Activated CD8-positive, alpha-beta memory T cell treated with anti-CD3 and anti-CD28 coated beads for 24 hours (primary cell): Measurements from ENCODE around the gene TMEM45B.
"Not testable (repeated sequence)": the region's sequence is repeated elsewhere in the genome, so short reads cannot be mapped to it uniquely, and the experiment has no call there.

Source experiments
- DNase-seq: peaks from one replicate; pipeline ENCODE4 v3.0.0-alpha.2; 2020

The TMEM45B gene

GRCh38 chr11:129853518-129854231, 38.0 kb downstream of the TMEM45B start:
- peak; percentile 55 for DNase-seq

- no peak for DNase-seq
These were observed 38.7 kb downstream of the TMEM45B start for GRCh38 chr11:129854232-129854805.

GRCh38 chr11:129855086-129855485, 39.4 kb downstream of the TMEM45B start:
- DNase-seq = peak; percentile 47

- DNase-seq = peak; percentile 17
These were observed 40.4 kb downstream of the TMEM45B start for GRCh38 chr11:129856036-129856435.

- DNase-seq = peak; percentile 43
These were observed 46.3 kb downstream of the TMEM45B start for GRCh38 chr11:129861702-129862522.

- peak; percentile 43 for DNase-seq
These were observed 49.2 kb downstream of the TMEM45B start for GRCh38 chr11:129864811-129865210.

- peak; percentile 41 for DNase-seq
These were observed 50.1 kb downstream of the TMEM45B start for GRCh38 chr11:129865701-129866100.

GRCh38 chr11:129866311-129866710, 50.7 kb downstream of the TMEM45B start:
- DNase-seq = peak; percentile 7

- DNase-seq = not testable (repeated sequence)
These were observed 53.0 kb downstream of the TMEM45B start for GRCh38 chr11:129868626-129869025.

- DNase-seq = no peak
These were observed 56.3 kb downstream of the TMEM45B start for GRCh38 chr11:129871914-129872313.

- no peak for DNase-seq
These were observed 64.7 kb downstream of the TMEM45B start for GRCh38 chr11:129880311-129880710.

GRCh38 chr11:129881570-129882170, 66.0 kb downstream of the TMEM45B start:
- peak; percentile 67 for DNase-seq

GRCh38 chr11:129884581-129884980, 68.9 kb downstream of the TMEM45B start:
- no peak for DNase-seq

- DNase-seq = no peak
These were observed 69.7 kb downstream of the TMEM45B start for GRCh38 chr11:129885381-129885780.

GRCh38 chr11:129888451-129888850, 72.8 kb downstream of the TMEM45B start:
- DNase-seq = no peak

- DNase-seq = no peak
These were observed 78.9 kb downstream of the TMEM45B start for GRCh38 chr11:129894278-129895125.

GRCh38 chr11:129895126-129896041, 79.7 kb downstream of the TMEM45B start, which contains the start of gene NFRKB:
TSS of gene NFRKB (minus strand) at chr11:129895578. CDS start at chr11:129892849, 2,729 bp downstream.
- peak; percentile 96 for DNase-seq

- no peak for DNase-seq
These were observed 80.4 kb downstream of the TMEM45B start for GRCh38 chr11:129896062-129896461.

- DNase-seq = no peak
These were observed 89.8 kb downstream of the TMEM45B start for GRCh38 chr11:129905402-129905801.
